ENCODE measurements around the gene PSORS1C2. TPM values are rescaled to one million over a fixed set of nuclear protein-coding genes. Genes with fewer than 3 reads are reported as not detected.

PSORS1C2 gene
- total and polyA plus RNA-seq, 12 donors = not detected

DNA sequence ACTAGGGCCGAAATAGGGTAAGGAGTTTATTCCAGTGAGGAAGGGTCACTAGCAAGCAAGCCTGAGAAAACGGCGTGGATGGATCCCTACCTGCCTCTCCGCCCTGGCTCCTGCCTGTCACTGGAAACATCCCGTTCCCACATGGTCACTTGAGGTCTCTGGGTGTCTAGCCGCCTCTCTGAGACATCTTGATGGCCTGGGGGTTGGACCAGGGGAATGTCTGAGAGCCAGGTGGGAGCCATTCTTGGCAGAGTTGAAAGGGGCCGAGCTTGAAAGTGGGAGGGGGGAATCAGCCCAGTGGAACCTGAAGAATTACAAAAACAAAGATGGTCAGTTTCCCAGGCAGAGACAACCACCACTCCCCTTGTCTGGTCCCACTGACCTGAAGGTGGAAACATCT, 17.8 kb upstream of the PSORS1C2 start:
- DNase-seq (no peak), ATAC-seq (no peak)
- no peaks in the 10 kb centered on the region for H3K9me3 ChIP-seq
- intact Hi-C loops (cut with DNase I) = loop anchor here in 1 of 10 donors (5.0 kb wide), 1 partner anchor 36 kb away; no protein-coding TSS in a partner anchor
- H3K36me3 ChIP-seq = peaks cover 0 to 40% (median 0%) of the 10 kb centered on the region in 9 donors
- peaks cover 3 to 32% (median 21%) of the 10 kb centered on the region in 9 donors for H3K4me1 ChIP-seq
- H3K27ac ChIP-seq = no peak overlapping the region
- WGBS, 2 donors = 94 to 97% methylated on average over 7 of the region's 7 CpGs
- H3K27me3 ChIP-seq = no peaks in the 10 kb centered on the region
- TF ChIP-seq, protein P1, sequence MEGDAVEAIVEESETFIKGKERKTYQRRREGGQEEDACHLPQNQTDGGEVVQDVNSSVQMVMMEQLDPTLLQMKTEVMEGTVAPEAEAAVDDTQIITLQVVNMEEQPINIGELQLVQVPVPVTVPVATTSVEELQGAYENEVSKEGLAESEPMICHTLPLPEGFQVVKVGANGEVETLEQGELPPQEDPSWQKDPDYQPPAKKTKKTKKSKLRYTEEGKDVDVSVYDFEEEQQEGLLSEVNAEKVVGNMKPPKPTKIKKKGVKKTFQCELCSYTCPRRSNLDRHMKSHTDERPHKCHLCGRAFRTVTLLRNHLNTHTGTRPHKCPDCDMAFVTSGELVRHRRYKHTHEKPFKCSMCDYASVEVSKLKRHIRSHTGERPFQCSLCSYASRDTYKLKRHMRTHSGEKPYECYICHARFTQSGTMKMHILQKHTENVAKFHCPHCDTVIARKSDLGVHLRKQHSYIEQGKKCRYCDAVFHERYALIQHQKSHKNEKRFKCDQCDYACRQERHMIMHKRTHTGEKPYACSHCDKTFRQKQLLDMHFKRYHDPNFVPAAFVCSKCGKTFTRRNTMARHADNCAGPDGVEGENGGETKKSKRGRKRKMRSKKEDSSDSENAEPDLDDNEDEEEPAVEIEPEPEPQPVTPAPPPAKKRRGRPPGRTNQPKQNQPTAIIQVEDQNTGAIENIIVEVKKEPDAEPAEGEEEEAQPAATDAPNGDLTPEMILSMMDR (IDR thresholded peaks at IDR 0.05) = no peak
- no peak overlapping the region for H3K4me3 ChIP-seq

DNA sequence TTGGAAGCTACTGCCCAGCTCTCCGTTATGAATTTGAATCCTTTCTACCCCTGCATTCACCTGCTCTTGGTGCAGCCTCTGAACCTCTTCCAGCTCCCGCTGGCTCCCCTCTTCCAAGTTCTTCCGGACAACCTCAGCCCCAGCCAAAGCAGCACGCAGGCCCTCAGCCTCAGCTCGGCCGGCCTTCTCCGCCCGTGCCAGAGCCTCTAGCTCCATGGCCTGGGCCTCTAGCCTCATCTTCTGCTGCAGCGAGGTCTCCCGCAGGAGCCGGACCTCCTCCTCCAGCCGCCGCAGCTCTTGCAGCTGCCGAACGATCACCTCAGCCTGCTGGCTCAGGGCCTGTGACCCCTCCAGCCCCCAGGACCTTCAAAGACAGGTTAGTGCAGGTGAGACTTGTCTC, 15.6 kb upstream of the PSORS1C2 start:
- ATAC-seq = no peak
- intact Hi-C loops (cut with DNase I) = no loop called here
- 87 to 97% methylated on average over 15 of the region's 15 CpGs for WGBS, 2 donors

DNA sequence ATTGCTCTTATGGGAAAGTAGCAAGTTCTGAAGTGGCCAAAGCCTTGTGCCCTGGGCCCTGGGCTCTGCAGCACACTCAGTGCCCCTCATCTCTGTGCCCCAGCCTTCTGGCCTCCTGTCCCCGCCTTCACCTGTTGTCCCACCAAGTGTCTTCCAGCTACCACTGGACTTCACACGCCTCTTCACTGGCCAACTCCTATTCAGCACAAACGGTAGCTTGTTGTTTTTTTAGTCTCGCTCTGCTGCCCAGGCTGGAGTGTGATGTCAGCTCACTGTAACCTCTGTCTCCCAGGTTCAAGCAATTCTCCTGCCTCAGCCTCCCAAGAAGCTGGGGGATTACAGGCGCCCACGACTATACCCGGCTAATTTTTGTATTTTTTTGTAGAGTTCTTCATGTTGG, 13.9 kb upstream of the PSORS1C2 start:
- H3K4me3 ChIP-seq = no peak overlapping the region
- TF ChIP-seq, protein P1 (IDR thresholded peaks at IDR 0.05) = no peak
- peaks cover 0 to 66% (median 0%) of the 10 kb centered on the region in 9 donors for H3K36me3 ChIP-seq
- ATAC-seq (no peak), DNase-seq (no peak)
- H3K4me1 ChIP-seq = peaks cover 3 to 11% (median 7%) of the 10 kb centered on the region in 9 donors
- H3K27me3 ChIP-seq = no peaks in the 10 kb centered on the region
- no peaks in the 10 kb centered on the region for H3K9me3 ChIP-seq
- WGBS, 2 donors = 89 to 95% methylated on average over 7 of the region's 7 CpGs
- intact Hi-C loops (cut with DNase I) = no loop called here
- no peak overlapping the region for H3K27ac ChIP-seq

More for the DNA sequence above, 15.6 kb upstream of the PSORS1C2 start:
- H3K27me3 ChIP-seq = no peaks in the 10 kb centered on the region
- peaks cover 3 to 20% (median 16%) of the 10 kb centered on the region in 9 donors for H3K4me1 ChIP-seq
- TF ChIP-seq, protein P1 (IDR thresholded peaks at IDR 0.05) = no peak
- no peak overlapping the region for H3K27ac ChIP-seq
- H3K9me3 ChIP-seq = no peaks in the 10 kb centered on the region
- no peak overlapping the region for H3K4me3 ChIP-seq
- peaks cover 0 to 53% (median 0%) of the 10 kb centered on the region in 9 donors for H3K36me3 ChIP-seq
- no peak for DNase-seq

DNA sequence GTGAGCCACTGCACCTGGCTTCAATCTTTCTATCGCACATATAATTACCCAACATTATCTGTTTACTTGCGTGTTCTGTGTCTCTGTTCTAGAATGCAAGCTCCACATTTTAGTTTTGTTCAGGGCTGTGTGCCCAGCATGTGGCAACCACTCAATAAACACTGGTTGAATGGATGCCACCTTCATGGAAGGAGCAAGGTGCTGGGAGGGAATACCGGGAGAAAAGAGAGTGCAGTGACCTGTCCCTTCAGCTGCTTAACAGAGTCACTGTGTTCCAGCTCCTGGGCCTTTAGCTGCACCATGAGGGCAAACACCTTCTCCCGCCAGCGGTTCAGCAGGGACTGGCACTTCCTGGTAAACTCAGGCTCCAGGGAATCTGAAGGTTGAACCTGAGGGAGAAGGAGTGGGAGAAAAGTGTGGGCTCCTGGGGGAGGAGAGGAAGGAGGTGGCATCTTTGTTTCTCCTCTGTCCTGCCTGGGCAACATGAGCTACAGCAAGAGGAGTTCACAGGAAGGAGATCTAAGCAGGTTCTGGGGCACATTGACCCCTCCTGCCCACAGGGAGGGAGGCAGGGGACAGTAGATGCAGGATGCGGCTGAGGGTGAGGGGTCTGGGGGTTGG, 11.1 kb upstream of the PSORS1C2 start:
- ATAC-seq (no peak), DNase-seq (no peak)
- no peaks in the 10 kb centered on the region for H3K9me3 ChIP-seq
- H3K36me3 ChIP-seq = peaks cover 0 to 70% (median under 1%) of the 10 kb centered on the region in 9 donors
- H3K27ac ChIP-seq = no peak overlapping the region
- no peaks in the 10 kb centered on the region for H3K4me1 ChIP-seq
- H3K27me3 ChIP-seq = no peaks in the 10 kb centered on the region
- TF ChIP-seq, protein P1 (IDR thresholded peaks at IDR 0.05) = no peak
- no peak overlapping the region for H3K4me3 ChIP-seq
- intact Hi-C loops (cut with DNase I) = no loop called here
- 95% methylated on average over 6 of the region's 6 CpGs for WGBS, 2 donors
